Activated CD8-positive, alpha-beta memory T cell treated with anti-CD3 and anti-CD28 coated beads for 1 hour (primary cell): ENCODE results near the gene PRR20D.
"Not testable (repeated sequence)": the region's sequence is repeated elsewhere in the genome, so short reads cannot be mapped to it uniquely, and the experiment has no call there.

Source experiments
- DNase-seq, 2 donors: peaks; one replicate each; pipeline ENCODE4 v3.0.0-alpha.2; 2020; ENCODE audit warnings: low read depth in 1 of 2; ENCODE audit errors: extremely low read depth in 1 of 2

The PRR20D gene

DNA sequence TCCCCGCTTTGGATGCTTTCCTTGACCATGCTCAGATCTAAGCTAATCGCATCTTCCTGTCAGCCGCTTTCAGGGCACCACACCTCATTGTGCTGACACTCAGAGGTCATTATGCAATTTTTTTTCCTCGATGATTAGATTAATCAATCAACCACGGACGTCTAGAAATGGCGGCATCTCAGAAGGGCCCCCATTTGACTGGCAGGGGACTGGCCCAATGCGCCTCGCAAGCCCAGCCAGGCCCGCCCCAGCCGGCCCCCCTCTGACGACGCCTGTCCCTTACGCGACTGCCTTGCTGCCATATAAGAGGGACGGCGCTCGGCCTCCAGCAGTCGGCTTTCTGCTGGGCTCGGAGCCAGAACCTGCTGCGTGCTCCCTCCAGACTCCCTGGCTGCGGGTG lies at the start of gene PRR20D:
Gene PRR20D (plus strand): TSS at position 301 of the 400 bp plus-strand sequence. CDS start 387 bp downstream, outside the sequence.
- not testable (repeated sequence) for DNase-seq

DNA sequence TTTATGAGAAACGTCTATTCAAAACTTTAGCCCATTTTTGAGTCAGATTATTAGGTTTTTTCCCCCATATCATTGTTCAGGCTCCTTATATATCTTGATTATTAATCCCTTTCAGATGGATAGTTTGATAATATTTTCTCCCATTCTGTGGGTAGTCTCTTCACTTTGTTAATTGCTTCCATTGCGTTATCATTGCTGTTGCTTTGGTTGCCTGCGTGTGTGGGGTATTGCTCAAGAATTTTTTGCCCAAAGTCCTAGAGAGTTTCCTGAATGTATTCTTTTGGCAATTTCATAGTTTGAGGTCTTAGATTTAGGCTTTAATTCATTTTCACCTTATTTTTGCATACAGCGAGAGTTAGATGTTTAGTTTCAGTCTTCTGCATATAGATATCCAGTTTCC lies 45.5 kb upstream of the PRR20D start:
- no peak for DNase-seq

DNA sequence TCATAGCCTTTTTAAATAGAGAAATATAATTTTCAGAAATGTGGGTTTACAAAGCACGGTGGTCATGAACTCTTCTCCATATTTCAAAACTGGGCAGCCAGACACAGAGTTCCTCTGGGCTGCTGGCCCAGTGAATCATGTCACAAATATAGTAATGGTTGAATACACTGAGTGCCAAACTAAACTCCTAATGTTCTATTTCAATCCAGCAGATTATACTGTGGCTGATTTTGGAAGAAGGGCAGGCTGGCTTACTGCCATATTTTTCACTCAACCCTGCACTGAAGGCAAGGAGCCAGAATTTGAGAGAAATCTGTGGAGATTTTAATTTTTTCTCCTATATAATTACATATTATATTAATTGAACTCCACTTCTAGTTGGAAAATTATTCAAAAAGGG lies 36.8 kb upstream of the PRR20D start:
- no peak for DNase-seq

DNA sequence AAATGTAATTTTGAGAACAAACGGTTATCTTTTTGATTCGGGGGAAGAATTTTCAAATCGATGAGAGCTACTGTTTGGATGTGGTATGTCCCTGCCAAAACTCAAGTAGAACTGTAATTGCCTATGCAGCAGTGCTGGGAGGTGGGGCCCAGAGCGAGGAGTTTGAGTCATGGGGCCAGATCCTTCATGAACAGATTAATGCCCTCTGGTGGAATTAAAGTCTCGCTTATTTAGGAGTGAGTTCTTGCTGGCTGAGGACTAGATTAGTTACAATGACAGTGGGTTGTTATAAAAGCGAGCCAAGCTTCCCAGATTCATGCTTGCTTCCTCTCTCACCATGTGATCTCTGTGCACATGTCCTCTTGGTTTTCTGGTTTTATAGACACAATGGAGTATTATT lies 31.5 kb upstream of the PRR20D start:
- DNase-seq = no peak

DNA sequence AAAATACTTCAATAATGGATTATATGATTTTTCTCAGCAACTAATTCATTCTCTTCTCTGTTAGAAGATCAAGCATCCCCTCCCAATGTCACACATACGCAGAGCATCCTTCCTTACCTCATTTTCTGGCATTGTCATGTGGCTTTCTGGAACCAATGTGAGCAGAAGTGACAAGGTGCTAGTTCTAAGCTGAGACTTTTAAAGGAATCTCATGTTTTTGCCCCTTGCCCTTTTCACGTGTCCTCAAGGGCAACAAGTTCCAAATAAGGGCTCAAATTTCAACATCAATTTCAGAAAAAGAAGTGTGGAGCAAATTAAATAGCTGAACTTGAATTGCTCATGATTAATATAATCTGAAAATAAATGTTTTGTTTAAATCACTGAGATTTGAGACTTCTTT lies 24.3 kb upstream of the PRR20D start:
- no peak for DNase-seq

DNA sequence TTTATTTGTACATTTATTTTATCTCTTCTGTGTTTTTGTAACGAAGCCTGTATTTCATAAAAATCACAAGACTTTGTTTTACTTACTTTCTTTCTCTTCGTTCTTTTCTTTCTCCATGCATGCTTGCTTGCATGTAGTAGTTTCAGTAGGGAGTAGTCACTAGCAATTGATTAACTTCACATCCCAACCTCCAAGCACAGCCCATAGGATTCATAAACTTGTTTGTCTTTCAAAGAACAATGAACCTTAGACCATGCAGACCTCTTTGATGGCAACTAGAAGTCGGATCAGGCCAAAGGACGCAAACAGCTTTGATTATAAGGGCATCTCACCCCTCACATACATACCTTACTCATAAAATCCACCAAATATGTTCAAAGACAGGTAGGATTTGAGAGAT lies 22.8 kb upstream of the PRR20D start:
- no peak for DNase-seq

DNA sequence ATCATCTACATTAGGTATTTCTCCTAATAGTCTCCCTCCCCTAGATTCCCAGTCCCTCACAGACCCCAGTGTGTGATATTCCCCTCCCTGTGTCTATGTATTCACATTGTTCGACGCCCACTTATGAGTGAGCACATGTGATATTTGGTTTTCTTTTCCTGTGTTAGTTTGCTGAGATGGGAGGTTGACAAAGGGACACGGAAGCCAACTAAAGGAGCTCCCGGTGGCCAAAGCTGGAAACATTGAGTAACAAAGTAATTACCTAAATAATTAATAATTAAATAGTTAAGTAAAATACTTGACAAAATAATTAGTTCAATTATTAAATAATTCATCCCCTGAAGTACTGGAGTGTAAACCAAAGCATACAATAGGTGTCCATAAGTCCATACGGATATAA lies 21.4 kb upstream of the PRR20D start:
- DNase-seq = no peak

DNA sequence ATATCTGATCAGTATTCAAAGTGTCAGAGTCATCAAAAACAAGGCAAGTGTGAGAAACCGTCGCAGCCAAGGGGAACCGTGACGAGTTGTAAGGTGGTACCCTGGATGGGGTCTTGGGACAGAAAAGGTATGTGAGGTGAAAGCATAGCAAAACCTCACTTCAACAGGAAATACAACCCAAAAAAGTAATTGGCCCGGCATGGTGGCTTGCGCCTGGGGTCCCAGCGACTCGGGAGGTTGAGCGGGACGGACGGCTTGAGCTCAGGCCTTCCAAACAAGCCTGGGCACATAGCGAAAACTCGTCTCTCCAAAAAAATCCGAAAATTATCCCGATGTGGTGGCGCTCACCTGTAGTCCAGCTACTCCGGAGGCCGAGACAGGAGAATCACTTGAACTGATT lies 20.7 kb upstream of the PRR20D start:
- not testable (repeated sequence) for DNase-seq

DNA sequence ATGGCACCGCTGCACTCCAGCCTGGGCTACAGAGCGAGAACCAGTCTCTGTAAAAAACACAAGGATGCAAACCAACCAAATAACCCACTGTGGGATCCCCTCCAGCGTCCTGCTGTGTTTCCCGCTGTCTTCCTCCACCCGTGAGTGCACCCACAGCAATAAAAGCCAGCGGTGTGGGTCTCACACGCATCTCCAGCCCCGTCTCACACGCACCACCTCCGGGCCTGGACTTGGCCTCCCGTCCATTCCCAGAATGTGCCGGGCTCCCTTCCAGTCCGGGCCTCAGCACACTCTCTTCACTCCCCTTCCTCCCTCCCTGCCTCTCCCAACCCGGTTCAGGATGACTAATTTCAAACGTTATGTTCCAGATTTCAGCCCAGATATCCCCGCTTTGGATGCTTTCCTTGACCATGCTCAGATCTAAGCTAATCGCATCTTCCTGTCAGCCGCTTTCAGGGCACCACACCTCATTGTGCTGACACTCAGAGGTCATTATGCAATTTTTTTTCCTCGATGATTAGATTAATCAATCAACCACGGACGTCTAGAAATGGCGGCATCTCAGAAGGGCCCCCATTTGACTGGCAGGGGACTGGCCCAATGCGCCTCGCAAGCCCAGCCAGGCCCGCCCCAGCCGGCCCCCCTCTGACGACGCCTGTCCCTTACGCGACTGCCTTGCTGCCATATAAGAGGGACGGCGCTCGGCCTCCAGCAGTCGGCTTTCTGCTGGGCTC lies 20.0 kb upstream of the PRR20D start, which contains the start of gene PRR20A:
Gene PRR20A (plus strand): TSS at position 684 of the 734 bp plus-strand sequence. CDS start 387 bp downstream, outside the sequence.
- DNase-seq = not testable (repeated sequence)

DNA sequence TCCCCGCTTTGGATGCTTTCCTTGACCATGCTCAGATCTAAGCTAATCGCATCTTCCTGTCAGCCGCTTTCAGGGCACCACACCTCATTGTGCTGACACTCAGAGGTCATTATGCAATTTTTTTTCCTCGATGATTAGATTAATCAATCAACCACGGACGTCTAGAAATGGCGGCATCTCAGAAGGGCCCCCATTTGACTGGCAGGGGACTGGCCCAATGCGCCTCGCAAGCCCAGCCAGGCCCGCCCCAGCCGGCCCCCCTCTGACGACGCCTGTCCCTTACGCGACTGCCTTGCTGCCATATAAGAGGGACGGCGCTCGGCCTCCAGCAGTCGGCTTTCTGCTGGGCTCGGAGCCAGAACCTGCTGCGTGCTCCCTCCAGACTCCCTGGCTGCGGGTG lies 13.2 kb upstream of the PRR20D start, which contains the start of gene PRR20B:
Gene PRR20B (plus strand): TSS at position 301 of the 400 bp plus-strand sequence. CDS start 387 bp downstream, outside the sequence.
- not testable (repeated sequence) for DNase-seq

DNA sequence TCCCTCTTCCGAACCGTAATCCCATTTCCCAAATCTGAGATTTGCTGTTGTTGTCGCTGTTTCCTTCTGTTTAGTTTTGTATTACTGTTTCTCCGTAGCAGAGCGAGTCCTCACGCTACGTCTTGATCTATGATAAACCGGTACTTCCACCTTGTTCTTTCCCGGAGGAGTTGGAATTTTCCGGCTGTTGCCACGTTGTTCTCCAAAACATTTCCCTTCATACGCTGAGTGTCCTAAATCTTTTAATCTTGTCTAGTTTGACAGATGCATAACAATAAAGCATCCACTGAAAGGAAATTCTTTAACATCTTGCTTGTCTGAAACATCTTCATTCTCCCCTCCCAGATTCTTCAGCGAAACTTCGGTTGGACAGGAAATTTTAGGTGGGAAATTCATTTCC lies 12.3 kb upstream of the PRR20D start:
- DNase-seq = not testable (repeated sequence)

DNA sequence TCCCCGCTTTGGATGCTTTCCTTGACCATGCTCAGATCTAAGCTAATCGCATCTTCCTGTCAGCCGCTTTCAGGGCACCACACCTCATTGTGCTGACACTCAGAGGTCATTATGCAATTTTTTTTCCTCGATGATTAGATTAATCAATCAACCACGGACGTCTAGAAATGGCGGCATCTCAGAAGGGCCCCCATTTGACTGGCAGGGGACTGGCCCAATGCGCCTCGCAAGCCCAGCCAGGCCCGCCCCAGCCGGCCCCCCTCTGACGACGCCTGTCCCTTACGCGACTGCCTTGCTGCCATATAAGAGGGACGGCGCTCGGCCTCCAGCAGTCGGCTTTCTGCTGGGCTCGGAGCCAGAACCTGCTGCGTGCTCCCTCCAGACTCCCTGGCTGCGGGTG lies 6.7 kb upstream of the PRR20D start, which contains the start of gene PRR20C:
Gene PRR20C (plus strand): TSS at position 301 of the 400 bp plus-strand sequence. CDS start 387 bp downstream, outside the sequence.
- DNase-seq = not testable (repeated sequence)

DNA sequence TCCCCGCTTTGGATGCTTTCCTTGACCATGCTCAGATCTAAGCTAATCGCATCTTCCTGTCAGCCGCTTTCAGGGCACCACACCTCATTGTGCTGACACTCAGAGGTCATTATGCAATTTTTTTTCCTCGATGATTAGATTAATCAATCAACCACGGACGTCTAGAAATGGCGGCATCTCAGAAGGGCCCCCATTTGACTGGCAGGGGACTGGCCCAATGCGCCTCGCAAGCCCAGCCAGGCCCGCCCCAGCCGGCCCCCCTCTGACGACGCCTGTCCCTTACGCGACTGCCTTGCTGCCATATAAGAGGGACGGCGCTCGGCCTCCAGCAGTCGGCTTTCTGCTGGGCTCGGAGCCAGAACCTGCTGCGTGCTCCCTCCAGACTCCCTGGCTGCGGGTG lies 6.5 kb downstream of the PRR20D start, which contains the start of gene PRR20E:
Gene PRR20E (plus strand): TSS at position 301 of the 400 bp plus-strand sequence. CDS start 387 bp downstream, outside the sequence.
- not testable (repeated sequence) for DNase-seq

DNA sequence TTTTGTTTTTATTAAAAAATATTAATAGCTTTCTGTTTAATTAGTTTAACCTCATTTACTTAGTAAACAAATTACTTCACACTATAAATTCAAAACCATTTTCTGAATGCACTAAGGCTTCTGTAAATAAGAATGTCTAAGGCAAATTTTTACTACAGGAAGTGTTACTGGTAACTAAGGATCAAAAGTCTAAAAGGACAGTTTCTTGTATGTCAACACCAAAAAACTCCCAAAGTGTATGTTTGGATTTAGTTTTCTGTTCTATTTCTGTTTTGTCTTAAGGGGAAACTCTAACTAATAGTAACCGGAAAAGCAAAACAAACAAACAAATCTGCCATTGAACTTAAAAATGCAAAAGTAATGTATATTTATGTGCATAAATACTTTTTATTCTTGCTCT lies 31.2 kb downstream of the PRR20D start:
- DNase-seq = no peak

DNA sequence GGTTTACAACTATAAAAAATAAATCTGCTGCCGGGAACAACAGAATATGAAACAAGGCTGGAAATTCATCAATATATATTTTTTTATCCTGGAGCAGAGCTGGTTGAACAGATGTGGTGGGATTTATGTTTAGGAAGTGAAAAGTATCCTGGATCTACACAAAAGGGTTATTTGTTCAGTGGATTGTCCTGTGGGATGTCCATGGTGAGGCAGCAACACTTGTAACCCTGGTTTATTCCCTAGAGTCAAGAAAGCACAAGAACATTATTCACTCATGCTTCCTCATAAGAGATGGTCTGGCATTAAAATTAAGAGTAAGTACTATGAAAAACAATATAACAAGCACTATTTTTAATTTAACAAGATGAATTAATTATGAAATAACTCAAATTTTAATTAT lies 52.6 kb downstream of the PRR20D start:
- DNase-seq = no peak
